Activated naive CD4-positive, alpha-beta T cell treated with anti-CD3 and anti-CD28 coated beads, Interleukin-2, amount 10 ng/mL, durations not matched to agents 7 days and 5 days (primary cell): ENCODE results near the gene KIAA0586.
"Not testable (repeated sequence)": the region's sequence is repeated elsewhere in the genome, so short reads cannot be mapped to it uniquely, and the experiment has no call there.

Experiments
- CTCF ChIA-PET: fragments of 350-600 bp; sonication (Branson Sonifier 250); formaldehyde crosslinking; loops from one replicate; lab custom pipeline; 2021; ENCODE audit warnings: antibody characterized with exemption; lab: Charles Lee
- DNase-seq: peaks from one replicate; pipeline ENCODE4 v3.0.0-alpha.2; 2020
- H3K27ac Mint-ChIP-seq: one replicate; pipeline ENCODE4 v1.8.0; 2021; ENCODE audit warnings: mild to moderate bottlenecking, moderate library complexity, mixed read lengths
- H3K27me3 Mint-ChIP-seq: one replicate; pipeline ENCODE4 v1.8.0; 2021; ENCODE audit warnings: mild to moderate bottlenecking, mixed read lengths
- H3K36me3 Mint-ChIP-seq: one replicate; pipeline ENCODE4 v1.8.0; 2021; ENCODE audit warnings: mixed read lengths
- H3K4me1 Mint-ChIP-seq: one replicate; pipeline ENCODE4 v1.8.0; 2021; ENCODE audit warnings: mixed read lengths
- H3K4me3 Mint-ChIP-seq: one replicate; pipeline ENCODE4 v1.8.0; 2021; ENCODE audit warnings: mild to moderate bottlenecking, moderate library complexity, mixed read lengths
- H3K9me3 Mint-ChIP-seq: one replicate; pipeline ENCODE4 v1.8.0; 2021; ENCODE audit warnings: mixed read lengths

KIAA0586 gene

DNA sequence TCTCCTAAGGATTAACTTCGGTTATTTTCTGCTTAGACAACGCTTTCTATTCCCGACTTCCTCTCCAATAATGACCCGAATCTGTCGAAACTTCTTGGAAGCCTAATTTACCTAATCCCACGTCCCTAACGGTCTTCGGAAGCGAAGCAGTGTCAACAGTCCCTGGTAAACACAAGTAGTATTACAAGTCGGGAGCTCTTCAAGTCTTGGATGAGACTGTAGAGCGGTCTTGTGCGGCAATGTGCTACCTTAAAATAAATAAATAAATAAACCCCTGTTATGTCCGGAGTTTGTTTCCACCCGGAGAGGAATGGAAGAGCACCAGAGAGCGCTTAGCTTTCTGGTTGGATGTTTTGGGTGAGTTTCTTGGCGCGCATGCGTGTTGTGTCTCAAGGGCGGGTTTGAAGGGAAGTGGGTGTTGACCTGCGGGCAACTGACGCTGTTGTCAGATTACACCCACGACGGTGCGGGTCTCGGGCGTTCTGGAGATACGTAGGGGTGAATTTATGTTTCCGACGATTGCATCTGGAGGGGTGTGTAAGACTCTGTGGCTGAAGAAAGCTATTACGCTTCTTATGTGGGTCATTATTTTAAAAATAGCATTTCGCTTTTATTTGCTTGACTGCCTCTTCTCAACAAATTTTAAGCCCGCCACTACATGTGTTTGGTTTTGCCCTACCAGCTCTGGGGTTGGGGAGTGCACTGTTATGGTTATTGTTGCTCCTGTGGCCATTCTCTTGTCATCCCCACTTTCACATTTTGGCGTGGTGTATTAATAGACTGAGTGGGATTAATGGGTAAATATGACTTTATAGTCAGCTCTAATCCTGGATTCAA, at the start of gene KIAA0586, which contains the start of gene TIMM9:
Gene KIAA0586 (plus strand): TSS at position 439 of the 837 bp plus-strand sequence. CDS start 546 bp downstream, outside the sequence.
Gene TIMM9 (minus strand): TSS at position 251 of the 837 bp plus-strand sequence. CDS start 15,586 bp downstream, outside the sequence.
- CTCF ChIA-PET: interaction anchor here (0.8 kb wide), 1 partner anchor 32 kb away, joined by 4 read pairs; the partner anchor contains the start of gene TOMM20L
- Mint-ChIP-seq H3K27ac (peak within 1 kb of the TSS; percentile 95), H3K36me3 (peaks cover 22% of the 10 kb centered on the region), H3K4me3 (peak within 1 kb of the TSS; percentile 76), H3K27me3 (no peaks in the 10 kb centered on the region), H3K4me1 (peaks cover 50% of the 10 kb centered on the region), H3K9me3 (no peaks in the 10 kb centered on the region)
- DNase-seq: peak; percentile 98

DNA sequence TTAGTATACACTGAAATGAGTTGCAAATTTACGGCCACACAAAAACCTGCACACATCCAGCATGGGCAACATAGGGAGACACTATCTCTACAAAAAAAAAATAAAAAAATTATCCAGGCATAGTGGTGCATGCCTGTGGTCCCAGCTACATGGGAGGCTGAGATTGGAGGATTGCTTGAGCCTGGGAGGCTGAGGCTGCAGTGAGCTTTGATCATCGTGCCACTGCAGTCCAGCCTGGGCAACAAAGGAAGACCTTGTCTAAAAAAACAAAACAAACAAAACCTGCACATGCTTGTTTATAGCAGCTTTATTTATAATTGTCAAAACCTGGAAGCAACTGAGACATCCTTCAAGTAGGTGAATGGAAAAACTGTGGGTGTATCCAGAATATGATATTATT, 36.7 kb upstream of the KIAA0586 start:
- peaks cover 3% of the 10 kb centered on the region for H3K36me3 Mint-ChIP-seq
- no peaks in the 10 kb centered on the region for H3K9me3 Mint-ChIP-seq
- H3K27ac Mint-ChIP-seq: no peak overlapping the region
- no peak overlapping the region for H3K4me3 Mint-ChIP-seq
- no peaks in the 10 kb centered on the region for H3K27me3 Mint-ChIP-seq
- H3K4me1 Mint-ChIP-seq: peaks cover 6% of the 10 kb centered on the region
- CTCF ChIA-PET: interaction anchor here (0.6 kb wide), 1 partner anchor 443 kb away, joined by 3 read pairs; no protein-coding TSS in a partner anchor
- no peak for DNase-seq

DNA sequence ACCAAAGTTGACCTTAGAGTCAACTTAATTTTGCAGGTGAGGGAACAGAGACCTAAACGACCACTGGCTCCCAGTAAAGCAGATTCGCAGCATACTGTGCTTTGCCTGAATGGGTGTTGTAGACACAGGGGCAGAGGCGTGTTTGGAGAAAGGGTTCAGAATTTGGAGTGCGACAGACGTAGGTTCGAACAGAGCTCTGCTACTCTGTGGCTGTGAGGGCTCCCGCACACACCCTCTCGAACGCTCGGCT, 32.0 kb upstream of the KIAA0586 start:
- no peak for DNase-seq
- Mint-ChIP-seq H3K9me3 (no peaks in the 10 kb centered on the region), H3K27me3 (peaks cover 5% of the 10 kb centered on the region), H3K36me3 (no peaks in the 10 kb centered on the region), H3K27ac (peak overlapping the region; percentile 54), H3K4me1 (peaks cover 15% of the 10 kb centered on the region), H3K4me3 (peak overlapping the region; percentile 65)
- CTCF ChIA-PET: interaction anchor here (1.0 to 3.0 kb wide), 6 partner anchors 10 to 287 kb away, joined by 3 to 8 read pairs (median 6); partner anchors contain the start of genes ARID4A, KIAA0586 and TIMM9

DNA sequence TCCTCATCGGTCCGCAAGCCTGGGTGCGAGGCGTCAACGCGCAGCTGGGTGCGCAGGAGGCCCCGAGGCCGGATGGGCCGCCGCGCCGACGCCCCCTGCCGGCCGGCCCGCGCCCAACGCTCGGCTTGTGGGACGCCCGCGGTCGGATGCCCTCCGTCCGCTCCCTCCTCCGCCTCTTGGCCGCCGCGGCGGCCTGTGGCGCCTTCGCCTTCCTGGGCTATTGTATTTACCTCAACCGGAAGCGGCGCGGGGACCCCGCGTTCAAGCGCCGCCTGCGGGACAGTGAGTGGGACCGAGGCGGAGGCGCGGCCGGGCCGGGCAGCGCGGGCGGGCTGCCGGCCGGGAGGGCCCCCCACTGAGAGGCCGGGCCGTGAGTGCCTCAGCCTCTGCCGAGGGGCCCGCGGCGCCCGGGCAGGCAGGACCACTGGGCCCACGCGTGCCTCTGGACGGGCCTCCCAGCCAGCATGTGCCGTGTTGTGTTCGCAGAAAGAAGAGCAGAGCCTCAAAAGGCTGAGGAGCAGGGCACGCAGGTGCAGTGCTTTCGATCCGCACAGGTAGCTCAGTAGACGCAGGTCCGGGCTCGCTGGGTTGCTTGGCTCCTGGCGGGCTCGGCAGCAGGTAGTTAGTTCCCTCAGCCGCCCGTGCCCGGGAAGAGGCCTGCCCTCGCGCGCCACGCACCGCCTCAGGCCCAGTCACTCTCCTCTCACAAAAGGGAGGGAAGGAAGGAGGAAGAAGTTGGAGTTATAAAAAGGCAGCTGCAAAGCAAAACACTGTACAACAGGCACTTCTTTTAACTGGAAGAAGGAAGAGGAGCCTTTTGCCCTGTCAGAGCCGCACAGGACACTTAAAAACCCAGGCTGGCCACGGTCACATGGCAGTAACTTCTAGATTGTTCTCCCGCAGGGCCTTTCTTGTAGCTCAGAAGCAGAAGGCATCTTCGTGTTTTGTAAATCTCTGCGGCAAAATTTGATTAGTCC, 31.4 kb upstream of the KIAA0586 start, which contains the start of gene TOMM20L:
Gene TOMM20L (plus strand): TSS at position 119 of the 977 bp plus-strand sequence. CDS start 28 bp downstream, at position 147.
- CTCF ChIA-PET: interaction anchor here (0.6 to 3.0 kb wide), 9 partner anchors 9 to 287 kb away, joined by 3 to 8 read pairs (median 4); partner anchors contain the start of genes ARID4A, KIAA0586 and TIMM9
- DNase-seq: peak; percentile 77
- Mint-ChIP-seq H3K36me3 (no peaks in the 10 kb centered on the region), H3K27me3 (peaks cover 5% of the 10 kb centered on the region), H3K4me1 (peaks cover 15% of the 10 kb centered on the region), H3K4me3 (peak within 1 kb of the TSS; percentile 65), H3K9me3 (no peaks in the 10 kb centered on the region), H3K27ac (peak within 1 kb of the TSS; percentile 54)

DNA sequence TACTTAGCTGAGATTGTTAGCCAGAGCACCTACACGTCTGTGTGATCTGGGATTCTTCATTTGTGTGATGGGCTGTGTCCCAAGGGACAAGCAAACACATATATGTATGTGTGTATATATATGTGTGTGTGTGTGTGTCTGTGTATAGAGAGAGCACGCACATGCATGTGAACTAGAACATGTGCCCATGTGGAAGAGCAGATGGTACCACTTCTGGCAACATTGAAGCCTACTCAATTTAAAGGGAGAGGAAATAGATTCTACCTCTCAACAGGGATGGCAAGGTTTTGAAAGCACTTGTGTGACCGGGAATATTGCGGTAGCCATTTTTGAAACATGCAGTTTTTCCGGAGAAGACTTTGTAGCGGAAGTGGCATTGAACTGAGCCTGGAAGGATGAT, 30.4 kb upstream of the KIAA0586 start:
- H3K4me3 Mint-ChIP-seq: no peak overlapping the region
- H3K4me1 Mint-ChIP-seq: peaks cover 15% of the 10 kb centered on the region
- CTCF ChIA-PET: interaction anchor here (0.6 to 2.2 kb wide), 3 partner anchors 10 to 99 kb away, joined by 3 to 8 read pairs (median 3); partner anchors contain the start of gene ARID4A
- peaks cover 5% of the 10 kb centered on the region for H3K27me3 Mint-ChIP-seq
- H3K27ac Mint-ChIP-seq: no peak overlapping the region
- H3K9me3 Mint-ChIP-seq: no peaks in the 10 kb centered on the region
- DNase-seq: no peak
- H3K36me3 Mint-ChIP-seq: no peaks in the 10 kb centered on the region

DNA sequence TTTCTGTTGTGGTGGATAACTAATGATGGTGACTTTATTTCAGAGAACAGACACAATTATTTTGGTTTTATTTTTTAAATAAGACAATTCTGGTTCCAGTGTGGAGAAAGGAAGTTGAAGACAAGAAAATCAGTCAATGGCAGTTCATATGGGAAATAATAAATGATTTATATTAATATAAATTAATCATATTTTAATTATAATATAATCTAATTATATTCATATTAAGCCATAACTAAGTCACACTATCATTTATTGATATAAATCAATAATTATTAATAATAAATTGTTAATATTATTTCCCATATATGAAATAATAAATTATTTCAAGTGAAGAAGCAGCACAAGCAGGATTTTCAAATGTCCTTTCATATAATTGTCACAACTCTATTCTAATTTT, 29.0 kb upstream of the KIAA0586 start:
- Mint-ChIP-seq H3K4me3 (no peak overlapping the region), H3K27me3 (peaks cover 5% of the 10 kb centered on the region), H3K4me1 (peaks cover 15% of the 10 kb centered on the region), H3K27ac (no peak overlapping the region), H3K36me3 (no peaks in the 10 kb centered on the region), H3K9me3 (no peaks in the 10 kb centered on the region)
- DNase-seq: no peak
- CTCF ChIA-PET: interaction anchor here (0.9 kb wide), 1 partner anchor 23 kb away, joined by 3 read pairs; no protein-coding TSS in a partner anchor

DNA sequence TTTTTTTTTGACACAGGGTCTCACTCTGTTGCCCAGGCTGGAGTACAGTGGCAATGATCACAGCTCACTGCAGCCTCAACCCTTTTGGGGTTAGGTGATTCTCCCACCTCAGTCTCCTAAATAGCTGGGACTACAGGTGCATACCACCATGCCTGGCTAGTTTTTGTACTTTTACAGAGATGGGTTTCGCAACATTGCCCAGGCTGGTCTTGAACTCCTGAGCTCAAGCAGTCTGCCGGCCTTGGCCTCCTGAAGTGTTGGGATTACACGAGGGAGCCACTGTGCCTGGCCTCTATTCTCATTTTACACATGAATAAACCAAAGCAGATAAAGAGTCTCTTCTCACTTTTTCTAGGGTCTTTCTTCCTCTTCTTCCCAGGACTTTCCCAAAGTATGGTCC, 28.6 kb upstream of the KIAA0586 start:
- peaks cover 15% of the 10 kb centered on the region for H3K4me1 Mint-ChIP-seq
- H3K9me3 Mint-ChIP-seq: no peaks in the 10 kb centered on the region
- CTCF ChIA-PET: interaction anchor here (0.9 kb wide), 1 partner anchor 23 kb away, joined by 3 read pairs; no protein-coding TSS in a partner anchor
- peaks cover 5% of the 10 kb centered on the region for H3K27me3 Mint-ChIP-seq
- H3K4me3 Mint-ChIP-seq: no peak overlapping the region
- DNase-seq: no peak
- H3K27ac Mint-ChIP-seq: no peak overlapping the region
- H3K36me3 Mint-ChIP-seq: no peaks in the 10 kb centered on the region

DNA sequence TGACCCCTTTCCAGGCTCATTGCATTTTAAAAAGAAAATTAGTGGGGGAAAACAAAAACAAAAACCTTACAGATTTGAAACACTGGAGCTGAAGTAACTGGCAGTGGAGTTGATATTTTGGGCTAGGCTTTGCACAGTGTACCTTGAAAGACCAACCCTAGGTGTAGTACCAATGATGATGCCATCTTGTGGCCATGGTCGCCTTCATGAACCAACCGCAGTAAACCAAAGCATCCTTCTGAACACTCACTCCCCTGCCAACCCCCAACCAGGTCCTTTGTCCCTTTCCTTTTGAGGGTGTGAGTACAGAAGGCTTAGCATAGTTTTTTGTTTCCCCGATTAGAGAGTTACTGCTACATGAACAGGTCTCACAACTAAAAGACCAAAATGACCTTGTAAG, 25.9 kb upstream of the KIAA0586 start:
- H3K27ac Mint-ChIP-seq: no peak overlapping the region
- CTCF ChIA-PET: interaction anchor here (0.6 to 1.2 kb wide), 5 partner anchors 9 to 74 kb away, joined by 3 to 4 read pairs (median 3); no protein-coding TSS in a partner anchor
- no peak for DNase-seq
- no peaks in the 10 kb centered on the region for H3K9me3 Mint-ChIP-seq
- peaks cover 2% of the 10 kb centered on the region for H3K36me3 Mint-ChIP-seq
- no peaks in the 10 kb centered on the region for H3K27me3 Mint-ChIP-seq
- peaks cover 4% of the 10 kb centered on the region for H3K4me1 Mint-ChIP-seq
- H3K4me3 Mint-ChIP-seq: no peak overlapping the region

DNA sequence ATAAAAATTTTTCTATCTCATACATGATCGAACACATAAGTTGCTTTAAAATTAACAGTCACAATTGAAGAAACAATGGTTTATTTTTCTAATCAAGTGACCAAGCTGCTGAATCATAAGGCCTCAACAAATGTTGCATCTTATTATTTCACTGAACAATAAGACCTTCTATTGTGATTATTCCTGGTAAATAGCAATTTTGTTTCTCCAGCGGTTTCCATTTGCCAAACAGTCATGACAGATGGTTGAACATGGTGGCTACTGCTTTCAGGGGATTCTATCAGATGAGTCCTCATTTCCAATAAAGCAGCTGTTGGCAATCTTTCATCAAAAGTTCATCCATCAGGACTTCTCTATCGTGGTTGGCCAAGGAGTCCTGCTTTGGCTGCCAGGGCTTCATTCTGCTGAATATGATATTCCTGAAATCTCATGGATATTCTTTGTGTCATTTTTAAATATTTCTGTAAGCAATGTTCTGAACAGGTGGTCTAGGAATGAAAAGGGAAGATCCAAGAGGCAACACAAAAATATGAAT, 18.8 kb upstream of the KIAA0586 start:
- H3K9me3 Mint-ChIP-seq: no peaks in the 10 kb centered on the region
- peaks cover 27% of the 10 kb centered on the region for H3K36me3 Mint-ChIP-seq
- DNase-seq: no peak
- CTCF ChIA-PET: interaction anchor here (1.0 kb wide), 1 partner anchor 16 kb away, joined by 3 read pairs; no protein-coding TSS in a partner anchor
- no peaks in the 10 kb centered on the region for H3K4me1 Mint-ChIP-seq
- H3K27ac Mint-ChIP-seq: no peak overlapping the region
- no peaks in the 10 kb centered on the region for H3K27me3 Mint-ChIP-seq
- H3K4me3 Mint-ChIP-seq: no peak overlapping the region

DNA sequence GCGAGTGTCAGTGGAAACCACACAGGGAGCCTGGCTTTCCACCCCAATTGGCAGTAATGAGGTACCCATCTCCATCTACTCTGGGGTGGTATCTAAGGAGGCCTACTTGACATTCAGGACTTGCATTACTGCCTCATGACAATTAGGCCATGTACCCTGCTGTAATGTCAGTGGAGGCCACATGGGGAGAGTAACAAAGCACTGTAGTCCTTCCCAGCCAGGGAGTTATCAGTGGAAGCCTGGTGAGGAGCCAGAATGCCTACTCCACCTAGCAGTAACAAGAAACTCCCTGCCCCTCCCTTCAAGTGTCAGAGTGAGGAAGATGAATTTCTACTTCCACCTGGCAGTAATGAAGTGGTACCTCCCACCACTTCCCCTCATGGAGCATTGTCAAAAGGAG, 12.7 kb upstream of the KIAA0586 start:
- Mint-ChIP-seq H3K4me3 (no peak overlapping the region), H3K27me3 (no peaks in the 10 kb centered on the region), H3K27ac (no peak overlapping the region), H3K36me3 (peaks cover 45% of the 10 kb centered on the region), H3K9me3 (no peaks in the 10 kb centered on the region), H3K4me1 (no peaks in the 10 kb centered on the region)
- no peak for DNase-seq
- CTCF ChIA-PET: no interaction called here

DNA sequence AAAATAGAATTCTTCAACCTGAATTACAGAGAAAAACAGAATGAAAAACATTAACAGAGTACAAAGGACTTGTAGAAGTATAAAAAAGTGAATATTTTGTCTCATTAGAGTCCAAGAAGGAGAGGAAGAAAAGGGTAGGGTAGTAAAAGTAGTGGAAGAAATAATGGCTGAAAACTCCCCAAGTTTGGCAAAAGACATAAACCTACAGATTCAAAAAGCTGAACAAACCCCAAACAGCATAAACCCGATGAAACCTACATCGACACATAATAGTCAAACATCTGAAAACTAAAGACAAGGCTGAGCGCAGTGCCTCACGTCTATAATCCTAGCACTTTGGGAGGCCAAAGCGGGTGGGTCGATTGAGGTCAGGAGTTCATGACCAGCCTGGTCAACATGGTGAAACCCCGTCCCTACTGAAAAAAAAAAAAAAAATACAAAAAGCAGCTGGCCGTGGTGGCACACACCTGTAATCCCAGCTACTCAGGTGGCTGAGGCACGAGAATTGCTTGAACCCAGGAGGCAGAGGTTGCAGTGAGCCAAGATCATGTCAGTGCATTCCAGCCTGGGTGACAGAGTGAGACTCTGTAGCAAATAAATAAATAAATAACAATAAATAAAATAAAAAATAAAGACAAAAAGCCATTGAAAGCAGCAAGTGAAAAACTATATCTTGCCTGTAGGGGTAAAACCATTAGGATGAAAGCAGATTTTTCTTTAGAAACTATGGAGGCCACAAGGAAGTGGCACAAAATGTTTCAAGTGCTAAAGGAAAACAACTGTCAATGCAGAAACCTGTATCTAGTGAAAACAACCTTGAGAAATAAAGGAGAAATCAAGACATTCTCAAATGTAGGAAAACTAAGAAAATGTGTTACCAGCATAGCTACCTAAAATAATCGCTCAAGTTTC, 11.6 kb upstream of the KIAA0586 start:
- Mint-ChIP-seq H3K4me1 (no peaks in the 10 kb centered on the region), H3K27ac (no peak overlapping the region), H3K4me3 (no peak overlapping the region), H3K27me3 (no peaks in the 10 kb centered on the region), H3K9me3 (no peaks in the 10 kb centered on the region), H3K36me3 (peaks cover 47% of the 10 kb centered on the region)
- CTCF ChIA-PET: no interaction called here
- no peak for DNase-seq

DNA sequence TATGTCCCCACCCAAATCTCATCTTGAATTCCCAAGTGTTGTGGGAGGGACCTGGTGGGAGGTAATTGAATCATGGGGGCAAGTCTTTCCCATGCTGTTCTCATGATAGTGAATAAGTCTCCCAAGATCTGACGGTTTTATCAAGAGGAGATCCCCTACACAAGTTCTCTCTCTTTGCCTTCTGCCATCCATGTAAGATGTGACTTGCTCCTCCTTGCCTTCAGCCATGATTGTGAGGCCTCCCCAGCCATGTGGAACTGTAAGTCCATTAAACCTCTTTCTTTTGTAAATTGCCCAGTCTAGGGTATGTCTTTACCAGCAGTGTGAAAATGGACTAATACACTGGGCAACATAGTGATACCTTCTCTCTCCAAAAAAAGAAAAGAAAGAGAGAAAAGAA, 10.6 kb upstream of the KIAA0586 start:
- DNase-seq, H3K9me3 Mint-ChIP-seq, H3K27ac Mint-ChIP-seq, H3K27me3 Mint-ChIP-seq, H3K4me3 Mint-ChIP-seq, H3K4me1 Mint-ChIP-seq: not testable (repeated sequence)
- CTCF ChIA-PET: interaction anchor here (1.0 kb wide), 1 partner anchor 20 kb away, joined by 3 read pairs; no protein-coding TSS in a partner anchor
- peaks cover 50% of the 10 kb centered on the region for H3K36me3 Mint-ChIP-seq
